ENCODE data around the gene DENND6B. TPM values are rescaled to one million over a fixed set of nuclear protein-coding genes. Genes with fewer than 3 reads are reported as not detected.
A peak's percentile ranks its signal among the peaks of the same experiment; 100 is the strongest.

Gene DENND6B
- total and polyA plus RNA-seq, 2 experiments from 2014 or later = 0.71 to 1.3 TPM

GRCh38 chr22:50294319-50294656 lies 32.5 kb downstream of the DENND6B start:
- Mint-ChIP-seq H3K9me3 (no peaks in the 10 kb centered on the region; the same call in 2 of the 3 replicates), H3K36me3 (ENCODE audit: low read depth) (peaks cover 3% of the 10 kb centered on the region; the same call in 1 of the 3 replicates), H3K4me1 (peaks cover 14% of the 10 kb centered on the region), H3K27me3 (ENCODE audit: insufficient read depth, low read depth, poor library complexity) (peaks cover 26% of the 10 kb centered on the region), H3K27ac (peak overlapping the region; percentile 74; the same call in 1 of the 2 replicates), H3K4me3 (no peak overlapping the region)
- peaks cover 27% of the 10 kb centered on the region for H3K4me1 ChIP-seq (ENCODE audit: insufficient read depth)
- H3K27me3 ChIP-seq (ENCODE audit: insufficient read depth) = no peaks in the 10 kb centered on the region
- H2AFZ ChIP-seq = no peak overlapping the region
- no peaks in the 10 kb centered on the region; the same call in 1 of the 2 replicates for H3F3A ChIP-seq (replicated peaks; ENCODE audit: low read depth)
- H3K4me3 ChIP-seq = no peak overlapping the region
- ATAC-seq = no peak
- DNase-seq (ENCODE audit: low spot score) = no peak
- peak overlapping the region; percentile 75 for H3K4me2 ChIP-seq
- H3K36me3 ChIP-seq (ENCODE audit: insufficient read depth) = no peaks in the 10 kb centered on the region
- peak overlapping the region; percentile 89 for H3K27ac ChIP-seq (ENCODE audit: low read depth)
- peaks cover 59% of the 10 kb centered on the region for H3K79me2 ChIP-seq (replicated peaks; ENCODE audit: insufficient read depth)
- no peaks in the 10 kb centered on the region for H3K9me2 ChIP-seq (ENCODE audit: insufficient read depth)
- peaks cover 5% of the 10 kb centered on the region; the same call in 1 of the 2 replicates for H4K20me1 ChIP-seq (replicated peaks; ENCODE audit: insufficient read depth)
- TF ChIP-seq, protein P1, sequence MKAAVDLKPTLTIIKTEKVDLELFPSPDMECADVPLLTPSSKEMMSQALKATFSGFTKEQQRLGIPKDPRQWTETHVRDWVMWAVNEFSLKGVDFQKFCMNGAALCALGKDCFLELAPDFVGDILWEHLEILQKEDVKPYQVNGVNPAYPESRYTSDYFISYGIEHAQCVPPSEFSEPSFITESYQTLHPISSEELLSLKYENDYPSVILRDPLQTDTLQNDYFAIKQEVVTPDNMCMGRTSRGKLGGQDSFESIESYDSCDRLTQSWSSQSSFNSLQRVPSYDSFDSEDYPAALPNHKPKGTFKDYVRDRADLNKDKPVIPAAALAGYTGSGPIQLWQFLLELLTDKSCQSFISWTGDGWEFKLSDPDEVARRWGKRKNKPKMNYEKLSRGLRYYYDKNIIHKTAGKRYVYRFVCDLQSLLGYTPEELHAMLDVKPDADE (IDR thresholded peaks at IDR 0.05) = no peak
- TF ChIP-seq ZNF114 (CRISPR knock-in tag; IDR thresholded peaks at IDR 0.05) = no peak
- TF ChIP-seq JUNB (IDR thresholded peaks at IDR 0.05; ENCODE audit: unreplicated experiment) = no peak
- TF ChIP-seq, protein P2, sequence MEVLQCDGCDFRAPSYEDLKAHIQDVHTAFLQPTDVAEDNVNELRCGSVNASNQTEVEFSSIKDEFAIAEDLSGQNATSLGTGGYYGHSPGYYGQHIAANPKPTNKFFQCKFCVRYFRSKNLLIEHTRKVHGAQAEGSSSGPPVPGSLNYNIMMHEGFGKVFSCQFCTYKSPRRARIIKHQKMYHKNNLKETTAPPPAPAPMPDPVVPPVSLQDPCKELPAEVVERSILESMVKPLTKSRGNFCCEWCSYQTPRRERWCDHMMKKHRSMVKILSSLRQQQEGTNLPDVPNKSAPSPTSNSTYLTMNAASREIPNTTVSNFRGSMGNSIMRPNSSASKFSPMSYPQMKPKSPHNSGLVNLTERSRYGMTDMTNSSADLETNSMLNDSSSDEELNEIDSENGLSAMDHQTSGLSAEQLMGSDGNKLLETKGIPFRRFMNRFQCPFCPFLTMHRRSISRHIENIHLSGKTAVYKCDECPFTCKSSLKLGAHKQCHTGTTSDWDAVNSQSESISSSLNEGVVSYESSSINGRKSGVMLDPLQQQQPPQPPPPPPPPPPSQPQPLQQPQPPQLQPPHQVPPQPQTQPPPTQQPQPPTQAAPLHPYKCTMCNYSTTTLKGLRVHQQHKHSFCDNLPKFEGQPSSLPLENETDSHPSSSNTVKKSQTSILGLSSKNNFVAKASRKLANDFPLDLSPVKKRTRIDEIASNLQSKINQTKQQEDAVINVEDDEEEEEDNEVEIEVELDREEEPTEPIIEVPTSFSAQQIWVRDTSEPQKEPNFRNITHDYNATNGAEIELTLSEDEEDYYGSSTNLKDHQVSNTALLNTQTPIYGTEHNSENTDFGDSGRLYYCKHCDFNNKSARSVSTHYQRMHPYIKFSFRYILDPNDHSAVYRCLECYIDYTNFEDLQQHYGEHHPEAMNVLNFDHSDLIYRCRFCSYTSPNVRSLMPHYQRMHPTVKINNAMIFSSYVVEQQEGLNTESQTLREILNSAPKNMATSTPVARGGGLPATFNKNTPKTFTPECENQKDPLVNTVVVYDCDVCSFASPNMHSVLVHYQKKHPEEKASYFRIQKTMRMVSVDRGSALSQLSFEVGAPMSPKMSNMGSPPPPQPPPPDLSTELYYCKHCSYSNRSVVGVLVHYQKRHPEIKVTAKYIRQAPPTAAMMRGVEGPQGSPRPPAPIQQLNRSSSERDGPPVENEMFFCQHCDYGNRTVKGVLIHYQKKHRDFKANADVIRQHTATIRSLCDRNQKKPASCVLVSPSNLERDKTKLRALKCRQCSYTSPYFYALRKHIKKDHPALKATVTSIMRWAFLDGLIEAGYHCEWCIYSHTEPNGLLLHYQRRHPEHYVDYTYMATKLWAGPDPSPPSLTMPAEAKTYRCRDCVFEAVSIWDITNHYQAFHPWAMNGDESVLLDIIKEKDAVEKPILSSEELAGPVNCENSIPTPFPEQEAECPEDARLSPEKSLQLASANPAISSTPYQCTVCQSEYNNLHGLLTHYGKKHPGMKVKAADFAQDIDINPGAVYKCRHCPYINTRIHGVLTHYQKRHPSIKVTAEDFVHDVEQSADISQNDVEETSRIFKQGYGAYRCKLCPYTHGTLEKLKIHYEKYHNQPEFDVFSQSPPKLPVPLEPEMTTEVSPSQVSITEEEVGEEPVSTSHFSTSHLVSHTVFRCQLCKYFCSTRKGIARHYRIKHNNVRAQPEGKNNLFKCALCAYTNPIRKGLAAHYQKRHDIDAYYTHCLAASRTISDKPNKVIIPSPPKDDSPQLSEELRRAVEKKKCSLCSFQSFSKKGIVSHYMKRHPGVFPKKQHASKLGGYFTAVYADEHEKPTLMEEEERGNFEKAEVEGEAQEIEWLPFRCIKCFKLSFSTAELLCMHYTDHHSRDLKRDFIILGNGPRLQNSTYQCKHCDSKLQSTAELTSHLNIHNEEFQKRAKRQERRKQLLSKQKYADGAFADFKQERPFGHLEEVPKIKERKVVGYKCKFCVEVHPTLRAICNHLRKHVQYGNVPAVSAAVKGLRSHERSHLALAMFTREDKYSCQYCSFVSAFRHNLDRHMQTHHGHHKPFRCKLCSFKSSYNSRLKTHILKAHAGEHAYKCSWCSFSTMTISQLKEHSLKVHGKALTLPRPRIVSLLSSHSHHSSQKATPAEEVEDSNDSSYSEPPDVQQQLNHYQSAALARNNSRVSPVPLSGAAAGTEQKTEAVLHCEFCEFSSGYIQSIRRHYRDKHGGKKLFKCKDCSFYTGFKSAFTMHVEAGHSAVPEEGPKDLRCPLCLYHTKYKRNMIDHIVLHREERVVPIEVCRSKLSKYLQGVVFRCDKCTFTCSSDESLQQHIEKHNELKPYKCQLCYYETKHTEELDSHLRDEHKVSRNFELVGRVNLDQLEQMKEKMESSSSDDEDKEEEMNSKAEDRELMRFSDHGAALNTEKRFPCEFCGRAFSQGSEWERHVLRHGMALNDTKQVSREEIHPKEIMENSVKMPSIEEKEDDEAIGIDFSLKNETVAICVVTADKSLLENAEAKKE (CRISPR knock-in tag; IDR thresholded peaks at IDR 0.05) = no peak
- no peak for TF ChIP-seq STAT1 (IDR thresholded peaks at IDR 0.05; ENCODE audit: unreplicated experiment)
- TF ChIP-seq POLR2AphosphoS5 (IDR thresholded peaks at IDR 0.05; ENCODE audit: low read depth) = no peak
- TF ChIP-seq, protein P3, sequence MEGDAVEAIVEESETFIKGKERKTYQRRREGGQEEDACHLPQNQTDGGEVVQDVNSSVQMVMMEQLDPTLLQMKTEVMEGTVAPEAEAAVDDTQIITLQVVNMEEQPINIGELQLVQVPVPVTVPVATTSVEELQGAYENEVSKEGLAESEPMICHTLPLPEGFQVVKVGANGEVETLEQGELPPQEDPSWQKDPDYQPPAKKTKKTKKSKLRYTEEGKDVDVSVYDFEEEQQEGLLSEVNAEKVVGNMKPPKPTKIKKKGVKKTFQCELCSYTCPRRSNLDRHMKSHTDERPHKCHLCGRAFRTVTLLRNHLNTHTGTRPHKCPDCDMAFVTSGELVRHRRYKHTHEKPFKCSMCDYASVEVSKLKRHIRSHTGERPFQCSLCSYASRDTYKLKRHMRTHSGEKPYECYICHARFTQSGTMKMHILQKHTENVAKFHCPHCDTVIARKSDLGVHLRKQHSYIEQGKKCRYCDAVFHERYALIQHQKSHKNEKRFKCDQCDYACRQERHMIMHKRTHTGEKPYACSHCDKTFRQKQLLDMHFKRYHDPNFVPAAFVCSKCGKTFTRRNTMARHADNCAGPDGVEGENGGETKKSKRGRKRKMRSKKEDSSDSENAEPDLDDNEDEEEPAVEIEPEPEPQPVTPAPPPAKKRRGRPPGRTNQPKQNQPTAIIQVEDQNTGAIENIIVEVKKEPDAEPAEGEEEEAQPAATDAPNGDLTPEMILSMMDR (conservative IDR thresholded peaks at IDR 0.05; ENCODE audit: low read depth in 2 of 2) = no peak
- TF ChIP-seq NANOG (IDR thresholded peaks at IDR 0.05; ENCODE audit: borderline replicate concordance) = no peak
- TF ChIP-seq EZH2phosphoT487 (IDR thresholded peaks at IDR 0.05; ENCODE audit: unreplicated experiment) = no peak
- TF ChIP-seq REST (IDR thresholded peaks at IDR 0.05; ENCODE audit: unreplicated experiment) = no peak
- TF ChIP-seq CREB1 (CRISPR knock-in tag; IDR thresholded peaks at IDR 0.05; ENCODE audit: low read depth) = no peak
- no peak for TF ChIP-seq EZH2 (IDR thresholded peaks at IDR 0.05; ENCODE audit: low read depth, unreplicated experiment)

Data from GM23338 (cell line).